Measurements from ENCODE around the gene PCDHA6. TPM values are rescaled to one million over a fixed set of nuclear protein-coding genes. Genes with fewer than 3 reads are reported as not detected.
"Not testable (repeated sequence)": the region's sequence is repeated elsewhere in the genome, so short reads cannot be mapped to it uniquely, and the experiment has no call there.

The PCDHA6 gene
- total RNA-seq, 6 experiments from 2014 or later = 0.07 to 0.09 (median 0.08) TPM; not detected in 3

- no peak within 1 kb of the TSS for H3K27ac Mint-ChIP-seq
- H3K9me3 Mint-ChIP-seq = 0 out of 2 replicates have a peak, but pooled peaks cover under 1% of the 10 kb centered on the region
- TF ChIP-seq, protein P1, sequence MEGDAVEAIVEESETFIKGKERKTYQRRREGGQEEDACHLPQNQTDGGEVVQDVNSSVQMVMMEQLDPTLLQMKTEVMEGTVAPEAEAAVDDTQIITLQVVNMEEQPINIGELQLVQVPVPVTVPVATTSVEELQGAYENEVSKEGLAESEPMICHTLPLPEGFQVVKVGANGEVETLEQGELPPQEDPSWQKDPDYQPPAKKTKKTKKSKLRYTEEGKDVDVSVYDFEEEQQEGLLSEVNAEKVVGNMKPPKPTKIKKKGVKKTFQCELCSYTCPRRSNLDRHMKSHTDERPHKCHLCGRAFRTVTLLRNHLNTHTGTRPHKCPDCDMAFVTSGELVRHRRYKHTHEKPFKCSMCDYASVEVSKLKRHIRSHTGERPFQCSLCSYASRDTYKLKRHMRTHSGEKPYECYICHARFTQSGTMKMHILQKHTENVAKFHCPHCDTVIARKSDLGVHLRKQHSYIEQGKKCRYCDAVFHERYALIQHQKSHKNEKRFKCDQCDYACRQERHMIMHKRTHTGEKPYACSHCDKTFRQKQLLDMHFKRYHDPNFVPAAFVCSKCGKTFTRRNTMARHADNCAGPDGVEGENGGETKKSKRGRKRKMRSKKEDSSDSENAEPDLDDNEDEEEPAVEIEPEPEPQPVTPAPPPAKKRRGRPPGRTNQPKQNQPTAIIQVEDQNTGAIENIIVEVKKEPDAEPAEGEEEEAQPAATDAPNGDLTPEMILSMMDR (IDR thresholded peaks at IDR 0.05) = peak; percentile 35; the same call in 1 of the 2 replicates
- DNase-seq = peak; percentile 3
- no peaks in the 10 kb centered on the region for H3K4me1 Mint-ChIP-seq (ENCODE audit: low read depth)
- peaks cover 8% of the 10 kb centered on the region; the same call in 1 of the 2 replicates for H3K36me3 Mint-ChIP-seq (ENCODE audit: low read depth)
- H3K4me3 Mint-ChIP-seq = peak within 1 kb of the TSS; percentile 75
- no peaks in the 10 kb centered on the region; the same call in 1 of the 2 replicates for H3K27me3 Mint-ChIP-seq (ENCODE audit: insufficient read depth)
These were observed 6.2 kb downstream of the PCDHA6 start, which contains the start of gene PCDHA7 for GRCh38 chr5:140833993-140834392. Gene PCDHA7, plus strand, starts transcription at chr5:140834269. Its CDS starts 115 bp downstream, at chr5:140834384.

GRCh38 chr5:140834439-140835008 lies 6.8 kb downstream of the PCDHA6 start:
- DNase-seq; H3K9me3 Mint-ChIP-seq; H3K4me1 Mint-ChIP-seq (ENCODE audit: low read depth); H3K36me3 Mint-ChIP-seq (ENCODE audit: low read depth); H3K27ac Mint-ChIP-seq; H3K27me3 Mint-ChIP-seq (ENCODE audit: insufficient read depth): not testable (repeated sequence)
- peak overlapping the region; percentile 75 for H3K4me3 Mint-ChIP-seq

DNA sequence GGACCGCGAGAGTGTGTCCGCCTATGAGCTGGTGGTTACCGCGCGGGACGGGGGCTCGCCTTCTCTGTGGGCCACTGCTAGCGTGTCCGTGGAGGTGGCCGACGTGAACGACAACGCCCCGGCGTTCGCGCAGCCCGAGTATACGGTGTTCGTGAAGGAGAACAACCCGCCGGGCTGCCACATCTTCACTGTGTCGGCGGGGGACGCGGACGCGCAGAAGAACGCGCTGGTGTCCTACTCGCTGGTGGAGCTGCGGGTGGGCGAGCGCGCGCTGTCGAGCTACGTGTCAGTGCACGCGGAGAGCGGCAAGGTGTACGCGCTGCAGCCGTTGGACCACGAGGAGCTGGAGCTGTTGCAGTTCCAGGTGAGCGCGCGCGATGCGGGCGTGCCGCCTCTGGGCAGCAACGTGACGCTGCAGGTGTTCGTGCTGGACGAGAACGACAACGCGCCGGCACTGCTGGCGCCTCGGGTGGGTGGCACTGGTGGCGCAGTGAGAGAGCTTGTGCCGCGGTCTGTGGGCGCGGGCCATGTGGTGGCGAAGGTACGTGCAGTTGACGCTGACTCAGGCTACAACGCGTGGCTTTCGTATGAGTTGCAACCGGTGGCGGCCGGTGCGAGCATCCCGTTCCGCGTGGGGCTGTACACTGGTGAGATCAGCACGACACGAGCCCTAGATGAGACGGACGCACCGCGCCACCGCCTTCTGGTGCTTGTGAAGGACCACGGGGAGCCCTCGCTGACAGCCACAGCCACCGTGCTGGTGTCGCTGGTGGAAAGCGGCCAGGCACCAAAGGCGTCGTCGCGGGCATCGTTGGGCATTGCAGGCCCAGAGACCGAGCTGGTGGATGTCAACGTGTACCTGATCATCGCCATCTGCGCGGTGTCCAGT lies 8.1 kb downstream of the PCDHA6 start:
- Mint-ChIP-seq H3K27ac (no peak overlapping the region), H3K27me3 (ENCODE audit: insufficient read depth) (no peaks in the 10 kb centered on the region; the same call in 1 of the 2 replicates), H3K9me3 (0 out of 2 replicates have a peak, but pooled peaks cover 4% of the 10 kb centered on the region), H3K4me3 (no peak overlapping the region), H3K4me1 (ENCODE audit: low read depth) (no peaks in the 10 kb centered on the region), H3K36me3 (ENCODE audit: low read depth) (peaks cover 5% of the 10 kb centered on the region; the same call in 1 of the 2 replicates)
- TF ChIP-seq, protein P1 (IDR thresholded peaks at IDR 0.05) = no peak
- no peak for DNase-seq

- H3K4me3 Mint-ChIP-seq = peak within 1 kb of the TSS; percentile 54; the same call in 1 of the 2 replicates
- TF ChIP-seq, protein P1 (IDR thresholded peaks at IDR 0.05) = peak; percentile 34
- peaks cover 6% of the 10 kb centered on the region; the same call in 1 of the 2 replicates for H3K36me3 Mint-ChIP-seq (ENCODE audit: low read depth)
- no peak within 1 kb of the TSS for H3K27ac Mint-ChIP-seq
- no peaks in the 10 kb centered on the region for H3K4me1 Mint-ChIP-seq (ENCODE audit: low read depth)
- H3K27me3 Mint-ChIP-seq (ENCODE audit: insufficient read depth) = no peaks in the 10 kb centered on the region; the same call in none of the 2 replicates
- DNase-seq = no peak
- peaks cover 22% of the 10 kb centered on the region for H3K9me3 Mint-ChIP-seq
These were observed 13.5 kb downstream of the PCDHA6 start, which contains the start of gene PCDHA8 for GRCh38 chr5:140840978-140841962. Gene PCDHA8, plus strand, starts transcription at chr5:140841187. Its CDS starts 135 bp downstream, at chr5:140841322.

DNA sequence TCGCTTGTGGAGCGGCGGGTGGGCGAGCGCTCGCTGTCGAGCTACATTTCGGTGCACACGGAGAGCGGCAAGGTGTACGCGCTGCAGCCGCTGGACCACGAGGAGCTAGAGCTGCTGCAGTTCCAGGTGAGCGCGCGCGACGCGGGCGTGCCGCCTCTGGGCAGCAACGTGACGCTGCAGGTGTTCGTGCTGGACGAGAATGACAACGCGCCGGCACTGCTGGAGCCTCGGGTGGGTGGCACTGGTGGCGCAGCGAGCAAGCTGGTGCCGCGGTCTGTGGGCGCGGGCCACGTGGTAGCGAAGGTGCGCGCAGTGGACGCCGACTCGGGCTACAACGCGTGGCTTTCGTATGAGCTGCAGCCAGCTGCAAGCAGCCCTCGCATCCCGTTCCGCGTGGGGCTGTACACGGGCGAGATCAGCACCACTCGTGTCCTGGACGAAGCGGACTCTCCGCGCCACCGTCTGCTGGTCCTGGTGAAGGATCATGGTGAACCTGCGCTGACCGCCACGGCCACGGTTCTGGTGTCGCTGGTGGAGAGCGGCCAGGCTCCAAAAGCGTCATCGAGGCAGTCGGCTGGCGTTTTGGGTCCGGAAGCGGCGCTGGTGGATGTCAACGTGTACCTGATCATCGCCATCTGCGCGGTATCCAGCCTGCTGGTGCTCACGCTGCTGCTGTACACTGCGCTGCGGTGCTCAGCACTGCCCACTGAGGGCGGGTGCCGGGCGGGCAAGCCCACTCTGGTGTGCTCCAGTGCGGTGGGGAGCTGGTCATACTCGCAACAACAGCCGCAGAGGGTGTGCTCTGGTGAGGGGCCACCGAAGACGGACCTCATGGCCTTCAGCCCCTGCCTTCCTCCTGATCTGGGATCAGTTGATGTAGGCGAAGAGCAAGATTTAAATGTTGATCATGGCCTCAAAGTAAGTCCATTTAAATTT lies 15.3 kb downstream of the PCDHA6 start:
- no peaks in the 10 kb centered on the region for H3K4me1 Mint-ChIP-seq (ENCODE audit: low read depth)
- TF ChIP-seq, protein P1 (IDR thresholded peaks at IDR 0.05) = no peak
- peaks cover 6% of the 10 kb centered on the region; the same call in 1 of the 2 replicates for H3K36me3 Mint-ChIP-seq (ENCODE audit: low read depth)
- no peak for DNase-seq
- H3K4me3 Mint-ChIP-seq = no peak overlapping the region
- H3K27me3 Mint-ChIP-seq (ENCODE audit: insufficient read depth) = no peaks in the 10 kb centered on the region; the same call in 1 of the 2 replicates
- H3K9me3 Mint-ChIP-seq = peaks cover 22% of the 10 kb centered on the region
- H3K27ac Mint-ChIP-seq = no peak overlapping the region

DNA sequence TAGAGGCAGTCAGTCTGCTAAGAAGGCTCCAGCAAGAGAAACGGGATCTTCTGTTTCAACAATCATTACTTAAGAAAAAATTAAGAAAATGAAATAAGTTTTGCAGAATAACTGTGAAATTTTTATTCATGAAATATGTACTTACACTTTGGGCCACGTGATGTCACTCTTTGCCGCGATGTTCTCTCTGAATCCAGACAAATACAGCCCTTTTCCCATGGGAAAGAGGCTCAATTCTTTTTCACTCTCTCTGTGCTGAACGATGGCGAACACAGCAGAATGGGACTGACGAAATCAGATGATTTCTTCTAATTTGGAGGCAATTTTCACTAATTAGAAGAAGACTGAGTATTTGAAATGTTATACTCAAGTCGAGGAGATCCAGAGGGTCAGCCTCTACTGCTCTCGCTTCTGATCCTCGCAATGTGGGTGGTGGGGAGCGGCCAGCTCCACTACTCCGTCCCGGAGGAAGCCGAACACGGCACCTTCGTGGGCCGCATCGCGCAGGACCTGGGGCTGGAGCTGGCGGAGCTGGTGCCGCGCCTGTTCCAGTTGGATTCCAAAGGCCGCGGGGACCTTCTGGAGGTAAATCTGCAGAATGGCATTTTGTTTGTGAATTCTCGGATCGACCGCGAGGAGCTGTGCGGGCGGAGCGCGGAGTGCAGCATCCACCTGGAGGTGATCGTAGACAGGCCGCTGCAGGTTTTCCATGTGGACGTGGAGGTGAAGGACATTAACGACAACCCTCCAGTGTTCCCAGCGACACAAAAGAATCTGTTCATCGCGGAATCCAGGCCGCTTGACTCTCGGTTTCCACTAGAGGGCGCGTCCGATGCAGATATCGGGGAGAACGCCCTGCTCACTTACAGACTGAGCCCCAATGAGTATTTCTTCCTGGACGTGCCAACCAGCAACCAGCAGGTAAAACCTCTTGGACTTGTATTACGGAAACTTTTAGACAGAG lies 20.7 kb downstream of the PCDHA6 start, which contains the start of gene PCDHA9:
Gene PCDHA9 (plus strand): TSS at position 244 of the 964 bp plus-strand sequence. CDS start 114 bp downstream, at position 358.
- H3K4me3 Mint-ChIP-seq; H3K9me3 Mint-ChIP-seq; H3K27ac Mint-ChIP-seq; H3K4me1 Mint-ChIP-seq (ENCODE audit: low read depth); H3K36me3 Mint-ChIP-seq (ENCODE audit: low read depth); DNase-seq; H3K27me3 Mint-ChIP-seq (ENCODE audit: insufficient read depth): not testable (repeated sequence)
